ENCODE measurements around the gene SCYGR1.

GRCh38 chr2:227411320-227411989, 23.7 kb upstream of the SCYGR1 start:
- TF ChIP-seq CTCF (conservative IDR thresholded peaks at IDR 0.05; ENCODE audit: low read length) (no peak), EZH2phosphoT487 (IDR thresholded peaks at IDR 0.05; ENCODE audit: borderline replicate concordance) (no peak)

Measured in Loucy (cell line).